ENCODE results near the gene CNTLN.

Gene CNTLN

DNA sequence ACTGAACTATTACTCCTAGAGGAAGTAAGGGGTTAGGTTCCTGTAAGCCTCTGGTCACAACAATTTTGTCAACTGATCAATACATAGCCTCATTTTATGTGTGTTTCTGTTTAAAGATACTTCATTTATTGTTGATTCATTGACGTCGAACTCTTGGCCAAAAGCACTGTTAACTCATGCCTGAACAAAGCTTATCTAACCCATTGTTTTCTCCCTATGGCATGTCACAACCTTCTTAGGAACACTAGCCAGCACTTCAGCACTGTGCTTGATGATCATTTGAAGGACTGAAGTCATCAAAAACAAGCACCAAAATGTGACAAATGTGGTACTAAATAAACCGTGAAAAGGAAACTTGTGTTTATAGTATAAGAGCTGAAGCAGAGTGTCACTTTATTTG, 13.5 kb downstream of the CNTLN start:
- Histone ChIP-seq H3K36me3 (ENCODE audit: control insufficient read depth, insufficient read depth, low read length) (no peaks in the 10 kb centered on the region), H3K9ac (no peak overlapping the region), H3K4me1 (no peaks in the 10 kb centered on the region), H3K27ac (no peak overlapping the region), H3K27me3 (ENCODE audit: control insufficient read depth, insufficient read depth, low read length) (no peaks in the 10 kb centered on the region), H3K4me3 (ENCODE audit: low read depth, low read length) (no peak overlapping the region), H3K9me3 (ENCODE audit: control insufficient read depth, low read length) (no peaks in the 10 kb centered on the region), H2AFZ (no peak overlapping the region), H3K79me2 (peaks cover 3% of the 10 kb centered on the region), H3K4me2 (ENCODE audit: low read length) (no peak overlapping the region)
- TF ChIP-seq CTCF (IDR thresholded peaks at IDR 0.05): no peak

DNA sequence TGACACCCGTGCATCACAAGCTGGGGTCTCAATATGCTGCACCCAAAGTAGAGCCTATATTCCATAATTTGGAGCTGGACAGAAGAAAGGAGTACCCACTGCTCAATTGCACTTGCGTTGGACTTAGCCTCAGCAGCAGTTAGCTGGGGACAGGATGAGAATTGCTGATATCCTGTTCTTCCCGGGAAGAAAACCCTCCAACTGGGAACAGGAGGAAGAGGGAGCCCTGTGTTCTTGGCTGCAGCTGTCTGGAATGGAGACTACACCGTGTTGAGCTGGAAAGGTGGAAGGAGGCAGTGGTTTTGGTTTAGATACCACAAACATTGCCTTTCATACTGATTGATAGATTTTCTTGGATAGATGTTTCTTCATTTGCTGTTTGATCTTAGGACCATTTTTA, 24.6 kb downstream of the CNTLN start:
- H3K36me3 ChIP-seq (ENCODE audit: control insufficient read depth, insufficient read depth, low read length): no peaks in the 10 kb centered on the region
- no peaks in the 10 kb centered on the region for H3K27me3 ChIP-seq (ENCODE audit: control insufficient read depth, insufficient read depth, low read length)
- no peaks in the 10 kb centered on the region for H3K4me1 ChIP-seq
- no peak overlapping the region for H3K9ac ChIP-seq
- no peak overlapping the region for H2AFZ ChIP-seq
- H3K79me2 ChIP-seq: no peaks in the 10 kb centered on the region
- no peak overlapping the region for H3K4me3 ChIP-seq (ENCODE audit: low read depth, low read length)
- no peak for TF ChIP-seq CTCF (IDR thresholded peaks at IDR 0.05)
- no peak overlapping the region for H3K27ac ChIP-seq
- no peaks in the 10 kb centered on the region for H3K9me3 ChIP-seq (ENCODE audit: control insufficient read depth, low read length)
- H3K4me2 ChIP-seq (ENCODE audit: low read length): no peak overlapping the region

GRCh38 chr9:17160327-17160726, 25.5 kb downstream of the CNTLN start:
- no peak overlapping the region for H3K27ac ChIP-seq
- H3K9me3 ChIP-seq (ENCODE audit: control insufficient read depth, low read length): no peaks in the 10 kb centered on the region
- TF ChIP-seq CTCF (IDR thresholded peaks at IDR 0.05): no peak
- no peak overlapping the region for H3K4me2 ChIP-seq (ENCODE audit: low read length)
- H3K9ac ChIP-seq: no peak overlapping the region
- H3K4me3 ChIP-seq (ENCODE audit: low read depth, low read length): no peak overlapping the region
- no peaks in the 10 kb centered on the region for H3K36me3 ChIP-seq (ENCODE audit: control insufficient read depth, insufficient read depth, low read length)
- H3K27me3 ChIP-seq (ENCODE audit: control insufficient read depth, insufficient read depth, low read length): no peaks in the 10 kb centered on the region
- H2AFZ ChIP-seq: no peak overlapping the region
- no peaks in the 10 kb centered on the region for H3K79me2 ChIP-seq
- no peaks in the 10 kb centered on the region for H3K4me1 ChIP-seq

DNA sequence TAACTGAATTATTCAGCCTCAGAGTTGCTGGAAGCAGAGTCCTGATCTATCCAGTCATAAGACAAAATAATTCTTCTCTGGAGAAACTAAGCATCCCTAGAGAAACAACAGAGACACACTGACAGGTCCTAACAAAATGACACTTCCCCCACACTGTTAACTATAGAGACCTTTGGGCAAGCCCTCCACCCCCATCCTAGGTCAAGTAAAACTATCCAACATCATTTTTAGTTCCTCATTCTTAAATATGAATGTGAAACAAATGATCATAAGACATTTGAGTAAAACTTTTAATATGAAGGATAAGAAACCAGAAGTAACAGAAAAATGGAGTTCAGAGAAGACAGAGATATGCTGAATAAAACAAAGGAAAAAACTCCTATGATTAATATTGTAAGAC, 30.9 kb downstream of the CNTLN start:
- H3K79me2 ChIP-seq: no peaks in the 10 kb centered on the region
- H3K27me3 ChIP-seq (ENCODE audit: control insufficient read depth, insufficient read depth, low read length): no peaks in the 10 kb centered on the region
- H3K4me3 ChIP-seq (ENCODE audit: low read depth, low read length): no peak overlapping the region
- H3K36me3 ChIP-seq (ENCODE audit: control insufficient read depth, insufficient read depth, low read length): no peaks in the 10 kb centered on the region
- no peaks in the 10 kb centered on the region for H3K4me1 ChIP-seq
- no peak overlapping the region for H2AFZ ChIP-seq
- no peaks in the 10 kb centered on the region for H3K9me3 ChIP-seq (ENCODE audit: control insufficient read depth, low read length)
- H3K4me2 ChIP-seq (ENCODE audit: low read length): no peak overlapping the region
- H3K9ac ChIP-seq: no peak overlapping the region
- H3K27ac ChIP-seq: no peak overlapping the region
- no peak for TF ChIP-seq CTCF (IDR thresholded peaks at IDR 0.05)

DNA sequence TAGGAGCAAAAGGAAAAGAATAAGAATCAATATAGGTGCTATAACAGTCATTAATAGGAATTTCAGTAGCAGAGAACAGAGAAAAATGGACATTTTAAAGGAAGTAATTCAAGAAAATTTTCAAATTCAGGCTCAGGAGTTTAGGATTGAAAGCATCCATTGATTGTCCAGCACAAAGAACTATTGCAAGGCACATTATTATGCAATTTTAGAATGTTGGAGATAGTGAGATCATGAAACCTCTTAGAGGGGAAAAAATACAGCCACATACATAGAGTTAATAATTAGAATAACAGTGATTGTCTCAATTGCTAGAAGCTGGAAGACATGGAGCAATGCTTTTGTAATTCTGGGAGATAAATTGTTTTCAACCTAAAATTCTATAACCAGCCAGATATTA, 31.5 kb downstream of the CNTLN start:
- Histone ChIP-seq H3K27me3 (ENCODE audit: control insufficient read depth, insufficient read depth, low read length) (no peaks in the 10 kb centered on the region), H3K79me2 (no peaks in the 10 kb centered on the region), H3K4me2 (ENCODE audit: low read length) (no peak overlapping the region), H3K9me3 (ENCODE audit: control insufficient read depth, low read length) (no peaks in the 10 kb centered on the region), H3K9ac (no peak overlapping the region), H3K4me1 (no peaks in the 10 kb centered on the region), H3K4me3 (ENCODE audit: low read depth, low read length) (no peak overlapping the region), H3K27ac (no peak overlapping the region), H2AFZ (no peak overlapping the region), H3K36me3 (ENCODE audit: control insufficient read depth, insufficient read depth, low read length) (no peaks in the 10 kb centered on the region)
- TF ChIP-seq CTCF (IDR thresholded peaks at IDR 0.05): no peak
